ENCODE measurements around the gene NRTN. TPM values are rescaled to one million over a fixed set of nuclear protein-coding genes. Genes with fewer than 3 reads are reported as not detected.
"Not testable (repeated sequence)": the region's sequence is repeated elsewhere in the genome, so short reads cannot be mapped to it uniquely, and the experiment has no call there.

NRTN gene
- polyA plus RNA-seq, 1 experiment: 0.22 TPM

DNA sequence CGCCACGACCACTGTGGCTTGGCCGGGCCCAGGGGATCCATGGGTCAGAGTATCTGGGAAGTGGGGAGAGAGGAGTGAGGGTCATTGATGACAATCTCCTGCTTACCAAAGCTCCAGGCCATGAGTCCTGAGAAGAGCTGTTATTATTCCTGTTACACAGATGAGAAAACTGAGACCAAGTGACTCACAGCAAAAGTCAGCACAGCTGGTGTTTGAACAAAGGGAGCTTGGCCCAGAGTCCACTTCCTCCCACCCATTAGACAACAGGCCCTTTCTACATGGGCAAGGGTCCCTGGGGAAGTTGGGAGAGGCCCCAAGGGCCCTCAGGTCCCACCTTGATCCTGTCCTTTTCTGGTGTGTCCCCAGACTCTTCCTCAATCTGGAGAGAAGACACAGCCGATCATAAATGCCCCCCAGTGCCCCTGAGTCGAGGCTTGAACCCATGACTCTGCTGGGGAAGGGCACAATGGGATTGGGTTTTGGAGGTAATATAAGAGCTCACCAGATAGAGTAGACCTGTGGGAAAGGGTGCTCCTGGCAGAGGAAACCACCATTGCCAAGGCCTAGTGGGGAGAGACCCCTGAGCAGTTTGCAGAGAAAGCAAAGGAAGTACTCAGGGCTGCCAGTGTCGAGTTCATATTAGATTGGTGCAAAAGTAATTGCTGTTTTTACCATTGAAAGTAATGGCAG lies 27.8 kb downstream of the NRTN start:
- TF ChIP-seq, protein P1, sequence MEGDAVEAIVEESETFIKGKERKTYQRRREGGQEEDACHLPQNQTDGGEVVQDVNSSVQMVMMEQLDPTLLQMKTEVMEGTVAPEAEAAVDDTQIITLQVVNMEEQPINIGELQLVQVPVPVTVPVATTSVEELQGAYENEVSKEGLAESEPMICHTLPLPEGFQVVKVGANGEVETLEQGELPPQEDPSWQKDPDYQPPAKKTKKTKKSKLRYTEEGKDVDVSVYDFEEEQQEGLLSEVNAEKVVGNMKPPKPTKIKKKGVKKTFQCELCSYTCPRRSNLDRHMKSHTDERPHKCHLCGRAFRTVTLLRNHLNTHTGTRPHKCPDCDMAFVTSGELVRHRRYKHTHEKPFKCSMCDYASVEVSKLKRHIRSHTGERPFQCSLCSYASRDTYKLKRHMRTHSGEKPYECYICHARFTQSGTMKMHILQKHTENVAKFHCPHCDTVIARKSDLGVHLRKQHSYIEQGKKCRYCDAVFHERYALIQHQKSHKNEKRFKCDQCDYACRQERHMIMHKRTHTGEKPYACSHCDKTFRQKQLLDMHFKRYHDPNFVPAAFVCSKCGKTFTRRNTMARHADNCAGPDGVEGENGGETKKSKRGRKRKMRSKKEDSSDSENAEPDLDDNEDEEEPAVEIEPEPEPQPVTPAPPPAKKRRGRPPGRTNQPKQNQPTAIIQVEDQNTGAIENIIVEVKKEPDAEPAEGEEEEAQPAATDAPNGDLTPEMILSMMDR (IDR thresholded peaks at IDR 0.05; ENCODE audit: insufficient read depth, low read depth, low read length): no peak
- CTCF ChIA-PET: no interaction called here
- POLR2A ChIA-PET: no interaction called here
- H3K4me3 ChIP-seq (ENCODE audit: low read depth, low read length): no peak overlapping the region
- H3K36me3 ChIP-seq (ENCODE audit: control insufficient read depth, insufficient read depth, low read length): no peaks in the 10 kb centered on the region
- DNase-seq (ENCODE audit: low read depth): no peak
- H3K27me3 ChIP-seq (ENCODE audit: control insufficient read depth, insufficient read depth, low read length): peaks cover 10% of the 10 kb centered on the region

DNA sequence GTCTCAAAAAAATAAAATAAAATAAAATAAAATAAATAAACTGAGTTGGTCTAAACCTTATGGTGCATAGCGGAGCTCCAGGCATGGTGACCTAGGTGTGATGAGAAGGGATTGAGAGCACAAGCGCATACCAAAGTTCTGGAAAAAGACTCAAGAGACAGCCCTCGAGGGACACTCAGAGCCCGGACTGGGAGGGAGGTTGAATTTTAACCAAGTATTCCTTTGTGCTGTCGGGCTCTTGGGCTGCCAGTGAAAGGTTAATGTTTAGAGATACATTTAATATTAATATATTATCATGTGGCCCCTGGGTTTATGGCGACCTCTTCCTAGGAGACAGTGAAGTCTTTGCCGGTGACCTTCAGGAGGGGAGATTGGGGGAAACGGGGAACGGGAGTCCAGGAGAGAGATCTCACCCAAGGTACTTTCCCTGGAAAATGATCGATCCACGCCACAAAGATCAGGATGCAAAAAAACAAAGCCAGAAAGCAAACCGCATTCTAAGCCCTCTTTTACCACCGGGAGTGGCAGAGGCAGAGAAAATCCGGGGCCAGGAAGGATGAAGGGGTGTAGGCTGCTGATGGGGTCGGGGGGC lies 33.0 kb downstream of the NRTN start:
- POLR2A ChIA-PET: no interaction called here
- DNase-seq (ENCODE audit: low read depth): no peak
- Histone ChIP-seq H3K4me3 (ENCODE audit: low read depth, low read length) (no peak overlapping the region), H3K36me3 (ENCODE audit: control insufficient read depth, insufficient read depth, low read length) (no peaks in the 10 kb centered on the region), H3K27me3 (ENCODE audit: control insufficient read depth, insufficient read depth, low read length) (peaks cover 4% of the 10 kb centered on the region)
- CTCF ChIA-PET: interaction anchor here (0.5 kb wide), 1 partner anchor 117 kb away, joined by 3 read pairs; the partner anchor contains the start of gene CATSPERD
- TF ChIP-seq, protein P1 (IDR thresholded peaks at IDR 0.05; ENCODE audit: insufficient read depth, low read depth, low read length): no peak

DNA sequence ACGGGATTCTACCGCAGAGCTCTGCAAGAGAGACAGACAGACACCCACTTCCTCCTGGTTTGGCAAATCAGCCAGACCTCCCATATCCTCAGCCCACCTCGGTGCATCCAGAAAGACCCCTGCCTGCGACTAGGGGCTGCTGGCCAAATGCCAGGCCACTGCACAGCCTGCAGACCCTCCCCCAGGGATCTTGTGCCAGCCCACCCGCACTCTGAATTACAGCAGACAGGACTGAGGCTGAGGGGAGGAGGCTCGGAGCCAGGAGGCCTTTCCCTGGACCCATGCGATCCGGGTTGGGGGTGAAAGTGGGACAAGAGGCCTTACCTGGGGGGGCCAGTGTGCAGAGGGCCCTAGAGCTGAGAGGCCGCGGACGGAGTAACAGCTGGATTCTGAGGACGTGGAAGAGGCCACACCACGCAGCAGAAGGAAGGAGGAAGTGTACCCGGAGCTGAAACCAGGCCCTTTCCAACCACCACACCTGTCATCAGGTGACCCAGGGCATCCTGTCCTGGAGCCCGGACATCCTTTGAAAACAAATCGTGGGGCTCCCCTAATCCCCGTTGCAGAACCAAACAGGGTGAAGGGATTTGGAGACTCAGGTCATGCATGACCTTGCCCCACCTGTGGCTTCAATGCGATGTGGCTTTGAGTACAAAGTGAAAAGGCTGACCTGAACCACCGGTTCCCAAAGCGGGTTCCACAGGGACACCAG lies 33.6 kb downstream of the NRTN start:
- H3K36me3 ChIP-seq (ENCODE audit: control insufficient read depth, insufficient read depth, low read length): no peaks in the 10 kb centered on the region
- peaks cover 4% of the 10 kb centered on the region for H3K27me3 ChIP-seq (ENCODE audit: control insufficient read depth, insufficient read depth, low read length)
- CTCF ChIA-PET: interaction anchor here (0.5 kb wide), 1 partner anchor 118 kb away, joined by 3 read pairs; the partner anchor contains the start of gene CATSPERD
- POLR2A ChIA-PET: no interaction called here
- TF ChIP-seq, protein P1 (IDR thresholded peaks at IDR 0.05; ENCODE audit: insufficient read depth, low read depth, low read length): no peak
- no peak overlapping the region for H3K4me3 ChIP-seq (ENCODE audit: low read depth, low read length)
- DNase-seq (ENCODE audit: low read depth): no peak

DNA sequence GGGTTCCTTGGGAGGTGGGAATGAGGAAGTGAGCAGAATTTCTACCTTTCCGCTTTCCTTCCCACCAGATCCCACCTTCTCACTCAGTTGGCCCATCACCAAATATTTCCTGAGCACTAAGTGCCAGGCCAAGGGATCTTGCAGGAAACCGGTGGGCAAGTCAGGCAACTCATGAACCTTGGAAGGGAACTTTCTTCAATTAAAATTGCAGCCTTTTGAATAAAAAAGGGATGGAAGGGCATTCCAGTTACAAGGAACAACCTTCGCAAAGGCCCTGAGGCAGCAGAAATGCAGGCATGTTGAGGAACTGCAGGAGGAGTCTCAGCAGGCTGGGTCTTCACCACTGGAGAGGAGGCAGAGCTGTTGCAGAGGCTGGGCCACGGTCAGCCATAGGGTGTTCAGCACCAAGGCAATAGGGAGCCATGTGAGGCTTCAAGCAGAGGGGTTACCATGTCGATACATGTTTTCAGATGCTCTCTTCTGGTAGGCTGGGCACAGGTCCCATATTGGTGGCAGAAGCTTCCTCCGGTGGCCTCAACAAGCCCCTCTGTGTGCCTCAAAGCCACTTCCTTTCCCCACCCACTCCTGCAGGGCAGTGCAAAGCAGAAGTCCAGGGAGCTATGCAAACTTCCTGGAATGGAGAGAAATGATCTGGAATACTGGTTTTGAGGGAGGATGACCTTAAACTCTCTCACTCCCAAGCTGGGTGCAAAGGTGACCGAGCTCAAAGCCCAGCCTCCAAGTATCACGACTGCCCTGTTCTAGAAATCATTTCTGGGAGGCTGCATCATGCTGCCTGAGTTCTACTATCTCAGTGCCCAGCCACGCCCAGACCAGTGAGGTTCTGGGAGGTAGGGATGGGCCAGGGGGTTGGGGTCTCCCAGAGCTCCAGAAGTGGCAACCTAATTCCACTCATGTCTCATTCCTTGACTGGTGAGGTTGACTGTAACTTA lies 34.5 kb downstream of the NRTN start, which contains the start of gene FUT6:
TSS of gene FUT6 (minus strand) at position 638 of the 953 bp plus-strand sequence. CDS start 7,135 bp downstream, outside the sequence.
- Histone ChIP-seq H3K4me3 (ENCODE audit: low read depth, low read length) (no peak within 1 kb of the TSS), H3K36me3 (ENCODE audit: control insufficient read depth, insufficient read depth, low read length) (no peaks in the 10 kb centered on the region), H3K27me3 (ENCODE audit: control insufficient read depth, insufficient read depth, low read length) (peaks cover 4% of the 10 kb centered on the region)
- ChIA-PET CTCF (no interaction called here), POLR2A (no interaction called here)
- no peak for DNase-seq (ENCODE audit: low read depth)
- TF ChIP-seq, protein P1 (IDR thresholded peaks at IDR 0.05; ENCODE audit: insufficient read depth, low read depth, low read length): no peak

DNA sequence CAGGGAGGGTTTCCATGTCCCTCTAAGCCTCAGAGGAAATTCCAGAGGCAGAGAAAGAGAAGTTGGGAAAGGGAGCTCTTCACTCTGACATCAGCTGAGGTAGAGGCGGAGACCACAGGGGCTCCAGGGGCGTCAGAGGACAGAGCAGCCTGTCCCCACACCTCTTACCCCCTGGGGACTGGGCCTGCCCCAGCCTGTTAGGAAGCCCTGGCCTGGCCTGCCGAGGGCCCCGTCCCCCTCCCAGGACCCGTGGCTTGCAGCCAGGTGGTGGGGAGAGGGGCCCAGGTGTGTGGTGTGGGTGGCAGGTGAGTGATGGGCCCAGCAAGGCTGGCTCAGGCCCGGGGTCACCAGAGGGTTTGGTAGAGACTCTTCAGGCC lies 36.9 kb downstream of the NRTN start:
- H3K4me3 ChIP-seq (ENCODE audit: low read depth, low read length); DNase-seq (ENCODE audit: low read depth); H3K36me3 ChIP-seq (ENCODE audit: control insufficient read depth, insufficient read depth, low read length); H3K27me3 ChIP-seq (ENCODE audit: control insufficient read depth, insufficient read depth, low read length); CTCF ChIA-PET; POLR2A ChIA-PET: not testable (repeated sequence)

Data from BJ (cell line).